HL-60 (cell line): Measurements from ENCODE around the gene ARF4.

Source experiments
- DNase-seq, 2 experiments: peaks; one replicate each; pipeline ENCODE4 v3.0.0-alpha.2; 2010 to 2020; ENCODE audit warnings: low read depth in 1 of 2, low spot score in 1 of 2
- H3K27ac ChIP-seq: fragments of 250-450 bp; sonication (Bioruptor Pico); replicated peaks from 2 replicates; pipeline ENCODE4 v1.5.1; 2020; ENCODE audit warnings: mild to moderate bottlenecking, moderate library complexity
- H3K27me3 ChIP-seq: fragments of 250-450 bp; sonication (Bioruptor Pico); 2 replicates; pipeline ENCODE4 v1.5.1; 2021; ENCODE audit warnings: mild to moderate bottlenecking, moderate library complexity; ENCODE audit not compliant: insufficient read depth, poor library complexity, severe bottlenecking
- H3K4me3 ChIP-seq: replicated peaks from 2 replicates; pipeline ENCODE4 v1.5.1; 2011; ENCODE audit warnings: mild to moderate bottlenecking, control low read depth, low read length; ENCODE audit not compliant: insufficient read depth
- GABPA ChIP-seq: IDR thresholded peaks from 2 replicates; pipeline ENCODE4 v1.6.1; 2012; ENCODE audit warnings: low read depth
- POLR2AphosphoS5 ChIP-seq: IDR thresholded peaks from 2 replicates; pipeline ENCODE4 v1.6.1; 2012; ENCODE audit warnings: low read depth
- SPI1 ChIP-seq: IDR thresholded peaks from 2 replicates; pipeline ENCODE4 v1.6.1; 2012; ENCODE audit warnings: low read depth, mild to moderate bottlenecking, borderline replicate concordance
- TF ChIP-seq, protein P1 (sequence below): IDR thresholded peaks from one replicate; pipeline ENCODE4 v1.5.1; 2011; ENCODE audit warnings: low read length, control low read depth, inconsistent platforms; ENCODE audit not compliant: insufficient read depth
- TF ChIP-seq, protein P2 (sequence below): IDR thresholded peaks from 2 replicates; pipeline ENCODE4 v1.6.1; 2012; ENCODE audit warnings: low read depth; ENCODE audit not compliant: insufficient replicate concordance

ARF4 gene

DNA sequence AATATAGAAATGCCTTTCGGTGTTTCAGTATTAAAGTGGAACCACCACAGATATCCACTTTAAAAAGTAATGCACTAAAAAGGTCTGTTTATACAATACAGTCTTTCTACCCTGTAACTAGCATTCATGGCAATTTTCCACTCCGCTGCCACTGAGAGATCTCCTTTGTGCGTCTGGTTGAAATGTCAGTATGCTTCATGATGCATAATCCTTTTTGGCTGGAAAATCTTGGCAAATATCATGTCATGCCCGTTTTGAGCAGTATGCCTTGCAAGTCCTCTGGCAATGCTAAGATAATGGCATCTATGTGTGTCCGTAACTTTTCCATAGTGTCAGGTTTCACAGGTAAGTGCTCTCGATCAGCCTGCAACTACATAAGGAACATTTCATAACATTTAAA lies 30.8 kb upstream of the ARF4 start:
- no peaks in the 10 kb centered on the region for H3K27me3 ChIP-seq
- TF ChIP-seq GABPA (no peak), SPI1 (no peak), POLR2AphosphoS5 (no peak)
- TF ChIP-seq, protein P1, sequence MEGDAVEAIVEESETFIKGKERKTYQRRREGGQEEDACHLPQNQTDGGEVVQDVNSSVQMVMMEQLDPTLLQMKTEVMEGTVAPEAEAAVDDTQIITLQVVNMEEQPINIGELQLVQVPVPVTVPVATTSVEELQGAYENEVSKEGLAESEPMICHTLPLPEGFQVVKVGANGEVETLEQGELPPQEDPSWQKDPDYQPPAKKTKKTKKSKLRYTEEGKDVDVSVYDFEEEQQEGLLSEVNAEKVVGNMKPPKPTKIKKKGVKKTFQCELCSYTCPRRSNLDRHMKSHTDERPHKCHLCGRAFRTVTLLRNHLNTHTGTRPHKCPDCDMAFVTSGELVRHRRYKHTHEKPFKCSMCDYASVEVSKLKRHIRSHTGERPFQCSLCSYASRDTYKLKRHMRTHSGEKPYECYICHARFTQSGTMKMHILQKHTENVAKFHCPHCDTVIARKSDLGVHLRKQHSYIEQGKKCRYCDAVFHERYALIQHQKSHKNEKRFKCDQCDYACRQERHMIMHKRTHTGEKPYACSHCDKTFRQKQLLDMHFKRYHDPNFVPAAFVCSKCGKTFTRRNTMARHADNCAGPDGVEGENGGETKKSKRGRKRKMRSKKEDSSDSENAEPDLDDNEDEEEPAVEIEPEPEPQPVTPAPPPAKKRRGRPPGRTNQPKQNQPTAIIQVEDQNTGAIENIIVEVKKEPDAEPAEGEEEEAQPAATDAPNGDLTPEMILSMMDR, result no peak
- TF ChIP-seq, protein P2, sequence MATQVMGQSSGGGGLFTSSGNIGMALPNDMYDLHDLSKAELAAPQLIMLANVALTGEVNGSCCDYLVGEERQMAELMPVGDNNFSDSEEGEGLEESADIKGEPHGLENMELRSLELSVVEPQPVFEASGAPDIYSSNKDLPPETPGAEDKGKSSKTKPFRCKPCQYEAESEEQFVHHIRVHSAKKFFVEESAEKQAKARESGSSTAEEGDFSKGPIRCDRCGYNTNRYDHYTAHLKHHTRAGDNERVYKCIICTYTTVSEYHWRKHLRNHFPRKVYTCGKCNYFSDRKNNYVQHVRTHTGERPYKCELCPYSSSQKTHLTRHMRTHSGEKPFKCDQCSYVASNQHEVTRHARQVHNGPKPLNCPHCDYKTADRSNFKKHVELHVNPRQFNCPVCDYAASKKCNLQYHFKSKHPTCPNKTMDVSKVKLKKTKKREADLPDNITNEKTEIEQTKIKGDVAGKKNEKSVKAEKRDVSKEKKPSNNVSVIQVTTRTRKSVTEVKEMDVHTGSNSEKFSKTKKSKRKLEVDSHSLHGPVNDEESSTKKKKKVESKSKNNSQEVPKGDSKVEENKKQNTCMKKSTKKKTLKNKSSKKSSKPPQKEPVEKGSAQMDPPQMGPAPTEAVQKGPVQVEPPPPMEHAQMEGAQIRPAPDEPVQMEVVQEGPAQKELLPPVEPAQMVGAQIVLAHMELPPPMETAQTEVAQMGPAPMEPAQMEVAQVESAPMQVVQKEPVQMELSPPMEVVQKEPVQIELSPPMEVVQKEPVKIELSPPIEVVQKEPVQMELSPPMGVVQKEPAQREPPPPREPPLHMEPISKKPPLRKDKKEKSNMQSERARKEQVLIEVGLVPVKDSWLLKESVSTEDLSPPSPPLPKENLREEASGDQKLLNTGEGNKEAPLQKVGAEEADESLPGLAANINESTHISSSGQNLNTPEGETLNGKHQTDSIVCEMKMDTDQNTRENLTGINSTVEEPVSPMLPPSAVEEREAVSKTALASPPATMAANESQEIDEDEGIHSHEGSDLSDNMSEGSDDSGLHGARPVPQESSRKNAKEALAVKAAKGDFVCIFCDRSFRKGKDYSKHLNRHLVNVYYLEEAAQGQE, result no peak
- DNase-seq, result no peak
- H3K27ac ChIP-seq, result no peak overlapping the region
- no peak overlapping the region for H3K4me3 ChIP-seq

- H3K27ac ChIP-seq, result no peak overlapping the region
- no peak overlapping the region for H3K4me3 ChIP-seq
- H3K27me3 ChIP-seq, result no peaks in the 10 kb centered on the region
- no peak for DNase-seq
- TF ChIP-seq, protein P2, result no peak
- TF ChIP-seq GABPA (no peak), SPI1 (no peak)
These were observed 27.7 kb upstream of the ARF4 start for GRCh38 chr3:57624801-57625200.

- no peak overlapping the region for H3K27ac ChIP-seq
- no peaks in the 10 kb centered on the region for H3K27me3 ChIP-seq
- no peak overlapping the region for H3K4me3 ChIP-seq
- no peak for DNase-seq
- TF ChIP-seq, protein P2, result no peak
- TF ChIP-seq, protein P1, result no peak
- TF ChIP-seq SPI1, result no peak
- TF ChIP-seq GABPA, result no peak
- no peak for TF ChIP-seq POLR2AphosphoS5
These were observed 25.2 kb upstream of the ARF4 start for GRCh38 chr3:57622362-57622761.
